WTC11 (cell line): Measurements from ENCODE around the gene ACTA2. TPM values are rescaled to one million over a fixed set of nuclear protein-coding genes. Genes with fewer than 3 reads are reported as not detected.

Experiments
- ATAC-seq: fragments of 200-7000 bp; cut with Tn5 transposase; 2 replicates; pipeline ENCODE4 v1.10.0; 2021; ENCODE audit warnings: mild to moderate bottlenecking, moderate library complexity
- CTCF ChIA-PET: fragments of 300-600 bp; sonication (Branson Sonifier 250); formaldehyde crosslinking; loops from one replicate; lab custom pipeline; 2021; ENCODE audit warnings: antibody characterized with exemption; lab: Charles Lee
- POLR2A ChIA-PET: fragments of 350-600 bp; sonication (Branson Sonifier 250); formaldehyde crosslinking; loops from one replicate; lab custom pipeline; 2021; ENCODE audit warnings: antibody characterized with exemption; lab: Charles Lee
- DNase-seq: peaks from one replicate; pipeline ENCODE4 v3.0.0; 2021; ENCODE audit warnings: low spot score
- H3K27ac Mint-ChIP-seq: 2 replicates; pipeline ENCODE4 v1.8.0; 2021; ENCODE audit warnings: mixed read lengths
- H3K27me3 Mint-ChIP-seq: 2 replicates; pipeline ENCODE4 v1.8.0; 2021; ENCODE audit warnings: low read depth, mild to moderate bottlenecking, moderate library complexity, mixed read lengths
- H3K36me3 Mint-ChIP-seq: 2 replicates; pipeline ENCODE4 v1.8.0; 2021; ENCODE audit warnings: mixed read lengths
- H3K4me1 Mint-ChIP-seq: 2 replicates; pipeline ENCODE4 v1.8.0; 2022; ENCODE audit warnings: mixed read lengths
- H3K4me3 Mint-ChIP-seq: 2 replicates; pipeline ENCODE4 v1.8.0; 2021; ENCODE audit warnings: mild to moderate bottlenecking, moderate library complexity, mixed read lengths
- H3K9me3 Mint-ChIP-seq: 2 replicates; pipeline ENCODE4 v1.8.0; 2021; ENCODE audit warnings: mixed read lengths
- ATF2 ChIP-seq: sonication (generic); formaldehyde crosslinking; IDR thresholded peaks from 2 replicates; pipeline ENCODE4 v1.8.1; 2022; ENCODE audit warnings: low read depth, missing genetic modification reagents, borderline replicate concordance
- ATF3 ChIP-seq: sonication (generic); formaldehyde crosslinking; conservative IDR thresholded peaks from 2 replicates; pipeline ENCODE4 v1.8.1; 2022; ENCODE audit warnings: mild to moderate bottlenecking, missing genetic modification reagents
- ATF6 ChIP-seq: sonication (generic); formaldehyde crosslinking; IDR thresholded peaks from 2 replicates; pipeline ENCODE4 v1.8.1; 2023; ENCODE audit warnings: mild to moderate bottlenecking, missing genetic modification reagents
- CTCF ChIP-seq: fragments of 200-600 bp; IDR thresholded peaks from 2 replicates; pipeline ENCODE4 v1.8.0; 2022; ENCODE audit warnings: antibody characterized with exemption
- E2F5 ChIP-seq: sonication (generic); formaldehyde crosslinking; IDR thresholded peaks from 2 replicates; pipeline ENCODE4 v1.8.1; 2022; ENCODE audit warnings: mild to moderate bottlenecking, moderate library complexity, missing genetic modification reagents
- EMX1 ChIP-seq: fragments of 250-450 bp; sonication (Bioruptor Pico); IDR thresholded peaks from 2 replicates; pipeline ENCODE4 v1.8.0; 2021; ENCODE audit warnings: mild to moderate bottlenecking
- ESRRA ChIP-seq: sonication (generic); formaldehyde crosslinking; IDR thresholded peaks from 2 replicates; pipeline ENCODE4 v1.8.1; 2022; ENCODE audit warnings: mild to moderate bottlenecking, missing genetic modification reagents, borderline replicate concordance
- IRF1 ChIP-seq: sonication (generic); formaldehyde crosslinking; IDR thresholded peaks from 2 replicates; pipeline ENCODE4 v1.8.0; 2023; ENCODE audit warnings: missing genetic modification reagents
- IRF2 ChIP-seq: sonication (generic); formaldehyde crosslinking; IDR thresholded peaks from 2 replicates; pipeline ENCODE4 v1.8.0; 2022; ENCODE audit warnings: low read depth, missing genetic modification reagents, borderline replicate concordance
- KAT7 ChIP-seq: sonication (generic); formaldehyde crosslinking; IDR thresholded peaks from 2 replicates; pipeline ENCODE4 v1.8.1; 2023; ENCODE audit warnings: missing genetic modification reagents, mild to moderate bottlenecking, borderline replicate concordance
- MAX ChIP-seq: sonication (generic); formaldehyde crosslinking; IDR thresholded peaks from 2 replicates; pipeline ENCODE4 v1.8.0; 2022; ENCODE audit warnings: mild to moderate bottlenecking, missing genetic modification reagents
- NFATC4 ChIP-seq: fragments of 250-450 bp; sonication (Bioruptor Pico); IDR thresholded peaks from 2 replicates; pipeline ENCODE4 v1.9.0; 2021; ENCODE audit warnings: mild to moderate bottlenecking
- NR2C2 ChIP-seq: sonication (generic); formaldehyde crosslinking; IDR thresholded peaks from 2 replicates; pipeline ENCODE4 v1.8.0; 2022; ENCODE audit warnings: mild to moderate bottlenecking, missing genetic modification reagents
- SMAD3 ChIP-seq: sonication (generic); formaldehyde crosslinking; IDR thresholded peaks from 2 replicates; pipeline ENCODE4 v1.8.0; 2022; ENCODE audit warnings: missing genetic modification reagents, mild to moderate bottlenecking, borderline replicate concordance
- STAT6 ChIP-seq: sonication (generic); formaldehyde crosslinking; conservative IDR thresholded peaks from 2 replicates; pipeline ENCODE4 v1.8.1; 2023; ENCODE audit warnings: mild to moderate bottlenecking, low read depth, missing genetic modification reagents, moderate library complexity
- ZBTB43 ChIP-seq: sonication (generic); formaldehyde crosslinking; IDR thresholded peaks from 2 replicates; pipeline ENCODE4 v1.8.1; 2023; ENCODE audit warnings: mild to moderate bottlenecking, missing genetic modification reagents
- ZNF121 ChIP-seq: sonication (generic); formaldehyde crosslinking; IDR thresholded peaks from 2 replicates; pipeline ENCODE4 v1.8.0; 2023; ENCODE audit warnings: missing genetic modification reagents
- ZNF416 ChIP-seq: fragments of 250-450 bp; sonication (Bioruptor Pico); IDR thresholded peaks from 2 replicates; pipeline ENCODE4 v1.9.0; 2021; ENCODE audit warnings: mild to moderate bottlenecking, inconsistent platforms
- total RNA-seq: library from RNA; stranded (reverse); gene quantifications from 3 replicates; pipeline ENCODE4 v1.2.3, GENCODE V29; 2021

The ACTA2 gene
- total RNA-seq, 1 experiment from 2014 or later: 4.4 TPM

GRCh38 chr10:88987243-88987725 is 34.7 kb upstream of the ACTA2 start:
- CTCF ChIA-PET: interaction anchor here (0.5 to 1.3 kb wide), 18 partner anchors 9 to 259 kb away, joined by 3 to 13 read pairs (median 3); partner anchors contain the start of gene CH25H
- Mint-ChIP-seq H3K27ac (no peak overlapping the region), H3K4me3 (no peak overlapping the region), H3K4me1 (peaks cover 21% of the 10 kb centered on the region), H3K9me3 (no peaks in the 10 kb centered on the region), H3K36me3 (no peaks in the 10 kb centered on the region), H3K27me3 (peaks cover 36% of the 10 kb centered on the region)
- POLR2A ChIA-PET: interaction anchor here (0.6 kb wide), 1 partner anchor 418 kb away, joined by 3 read pairs; no protein-coding TSS in a partner anchor
- no peak for ATAC-seq
- no peak for DNase-seq
- no peak for TF ChIP-seq NR2C2 (CRISPR knock-in tag)

GRCh38 chr10:88986549-88987242 is 34.1 kb upstream of the ACTA2 start:
- H3K36me3 Mint-ChIP-seq: no peaks in the 10 kb centered on the region
- H3K4me3 Mint-ChIP-seq: no peak overlapping the region
- ChIA-PET POLR2A (interaction anchor here (0.6 kb wide), 1 partner anchor 418 kb away, joined by 3 read pairs; no protein-coding TSS in a partner anchor), CTCF (interaction anchor here (0.5 to 1.3 kb wide), 18 partner anchors 10 to 259 kb away, joined by 3 to 13 read pairs (median 3); partner anchors contain the start of gene CH25H)
- no peak for DNase-seq
- no peak overlapping the region for H3K27ac Mint-ChIP-seq
- H3K27me3 Mint-ChIP-seq: peaks cover 30% of the 10 kb centered on the region
- no peak for ATAC-seq
- H3K9me3 Mint-ChIP-seq: no peaks in the 10 kb centered on the region
- H3K4me1 Mint-ChIP-seq: peaks cover 15% of the 10 kb centered on the region
- TF ChIP-seq MAX (CRISPR knock-in tag) (no peak), ATF3 (CRISPR knock-in tag) (no peak), ATF6 (no peak), E2F5 (no peak), ZNF121 (CRISPR knock-in tag) (no peak), ESRRA (no peak), CTCF (no peak; the same call in 1 of the 2 replicates), IRF2 (no peak), ZNF416 (CRISPR knock-in tag) (no peak), STAT6 (CRISPR knock-in tag) (no peak), NFATC4 (CRISPR knock-in tag) (no peak)
- TF ChIP-seq, all 79 proteins: peak for 0

- POLR2A ChIA-PET: no interaction called here
- no peaks in the 10 kb centered on the region for H3K9me3 Mint-ChIP-seq
- TF ChIP-seq ZBTB43 (CRISPR knock-in tag) (no peak), IRF1 (no peak), SMAD3 (no peak), KAT7 (no peak), ATF2 (CRISPR knock-in tag) (no peak), EMX1 (CRISPR knock-in tag) (no peak)
These were observed 32.0 kb upstream of the ACTA2 start for GRCh38 chr10:88984525-88984924.

More at GRCh38 chr10:88984525-88984924, 32.0 kb upstream of the ACTA2 start:
- DNase-seq (no peak), ATAC-seq (no peak)
- Mint-ChIP-seq H3K4me1 (peaks cover 5% of the 10 kb centered on the region; the same call in 1 of the 2 replicates), H3K27ac (no peak overlapping the region), H3K27me3 (peaks cover 8% of the 10 kb centered on the region), H3K4me3 (no peak overlapping the region), H3K36me3 (no peaks in the 10 kb centered on the region)
- CTCF ChIA-PET: no interaction called here
